Calu3 (cell line): Measurements from ENCODE around the gene MCCD1. TPM values are rescaled to one million over a fixed set of nuclear protein-coding genes. Genes with fewer than 3 reads are reported as not detected.

Source experiments
- BruUV-seq: library from RNA; stranded (reverse); fragments of 400-500 nt; replicated peaks from 2 replicates; lab custom pipeline; 2021; lab: Mats Ljungman, UMichigan
- CTCF ChIA-PET: fragments of 300-600 bp; sonication (Branson Sonifier 250); formaldehyde crosslinking; loops from one replicate; lab custom pipeline; 2022; ENCODE audit warnings: antibody characterized with exemption; lab: Charles Lee
- DNase-seq: peaks from one replicate; pipeline ENCODE4 v3.0.0; 2022
- H3K27ac Mint-ChIP-seq: one replicate; pipeline ENCODE4 v1.8.0; 2022; ENCODE audit warnings: mixed read lengths; ENCODE audit not compliant: unreplicated experiment
- H3K27me3 Mint-ChIP-seq: one replicate; pipeline ENCODE4 v1.8.0; 2022; ENCODE audit warnings: mixed read lengths; ENCODE audit not compliant: unreplicated experiment
- H3K36me3 Mint-ChIP-seq: one replicate; pipeline ENCODE4 v1.8.0; 2022; ENCODE audit warnings: mild to moderate bottlenecking, moderate library complexity, mixed read lengths; ENCODE audit not compliant: insufficient read depth, unreplicated experiment
- H3K4me1 Mint-ChIP-seq: one replicate; pipeline ENCODE4 v1.8.0; 2022; ENCODE audit warnings: mild to moderate bottlenecking, low read depth, mixed read lengths; ENCODE audit not compliant: unreplicated experiment
- H3K4me3 Mint-ChIP-seq: one replicate; pipeline ENCODE4 v1.8.0; 2022; ENCODE audit warnings: mild to moderate bottlenecking, low read depth, moderate library complexity, mixed read lengths; ENCODE audit not compliant: unreplicated experiment
- H3K9me3 Mint-ChIP-seq: one replicate; pipeline ENCODE4 v1.8.0; 2022; ENCODE audit warnings: low read depth, mixed read lengths; ENCODE audit not compliant: unreplicated experiment
- CTCF ChIP-seq: fragments of 200-600 bp; IDR thresholded peaks from one replicate; pipeline ENCODE4 v1.8.0; 2022; ENCODE audit warnings: antibody characterized with exemption; ENCODE audit not compliant: unreplicated experiment
- intact Hi-C: fragments of 100-400 bp; cut with micrococcal nuclease; formaldehyde crosslinking; loops from one replicate; pipeline ENCODE4 v1.10.0; 2022; ENCODE audit not compliant: unreplicated experiment
- total RNA-seq: library from RNA; stranded (reverse); gene quantifications from 2 replicates; pipeline ENCODE4 v1.2.3, GENCODE V29; 2022

Gene MCCD1
- total RNA-seq, 1 experiment from 2014 or later, result not detected

GRCh38 chr6:31576897-31577578 lies 48.3 kb downstream of the MCCD1 start:
- H3K4me1 Mint-ChIP-seq, result peaks cover 18% of the 10 kb centered on the region
- H3K36me3 Mint-ChIP-seq, result peaks cover 13% of the 10 kb centered on the region
- no peak for DNase-seq
- intact Hi-C loops, result no loop called here
- TF ChIP-seq CTCF, result no peak
- CTCF ChIA-PET, result interaction anchor here (0.6 to 1.8 kb wide), 5 partner anchors 13 to 384 kb away, joined by 3 to 5 read pairs (median 3); no protein-coding TSS in a partner anchor
- H3K4me3 Mint-ChIP-seq, result no peak overlapping the region
- peaks cover 66% of the 10 kb centered on the region for H3K27me3 Mint-ChIP-seq
- no peaks in the 10 kb centered on the region for H3K9me3 Mint-ChIP-seq
- H3K27ac Mint-ChIP-seq, result no peak overlapping the region
- no TSS peak for BruUV-seq

GRCh38 chr6:31577579-31577966 lies 48.8 kb downstream of the MCCD1 start:
- Mint-ChIP-seq H3K36me3 (peaks cover 13% of the 10 kb centered on the region), H3K27ac (no peak overlapping the region)

GRCh38 chr6:31578184-31579118 lies 49.7 kb downstream of the MCCD1 start:
- DNase-seq, result peak; percentile 45
- Mint-ChIP-seq H3K27ac (no peak overlapping the region), H3K4me3 (no peak overlapping the region), H3K36me3 (peaks cover 13% of the 10 kb centered on the region), H3K4me1 (peaks cover 26% of the 10 kb centered on the region), H3K27me3 (peaks cover 57% of the 10 kb centered on the region), H3K9me3 (no peaks in the 10 kb centered on the region)
- CTCF ChIA-PET, result interaction anchor here (1.2 to 1.8 kb wide), 2 partner anchors 20 to 32 kb away, joined by 4 to 5 read pairs; partner anchors contain the start of gene ATP6V1G2
- no TSS peak for BruUV-seq
- TF ChIP-seq CTCF, result no peak
- intact Hi-C loops, result no loop called here

More at GRCh38 chr6:31577579-31577966, 48.8 kb downstream of the MCCD1 start:
- no peak for TF ChIP-seq CTCF
- CTCF ChIA-PET, result interaction anchor here (1.5 to 1.8 kb wide), 2 partner anchors 12 to 21 kb away, joined by 5 read pairs; no protein-coding TSS in a partner anchor
- intact Hi-C loops, result no loop called here
- BruUV-seq, result no TSS peak
- Mint-ChIP-seq H3K4me3 (no peak overlapping the region), H3K9me3 (no peaks in the 10 kb centered on the region), H3K4me1 (peaks cover 23% of the 10 kb centered on the region), H3K27me3 (peaks cover 66% of the 10 kb centered on the region)
- DNase-seq, result no peak

GRCh38 chr6:31579119-31579505 lies 50.4 kb downstream of the MCCD1 start:
- no peak for DNase-seq
- Mint-ChIP-seq H3K4me3 (no peak overlapping the region), H3K4me1 (peaks cover 26% of the 10 kb centered on the region), H3K27me3 (peaks cover 51% of the 10 kb centered on the region), H3K36me3 (peaks cover 13% of the 10 kb centered on the region), H3K27ac (no peak overlapping the region), H3K9me3 (no peaks in the 10 kb centered on the region)
- intact Hi-C loops, result no loop called here
- CTCF ChIA-PET, result interaction anchor here (1.2 to 2.3 kb wide), 2 partner anchors 18 to 33 kb away, joined by 4 to 34 read pairs; partner anchors contain the start of gene ATP6V1G2
- no TSS peak for BruUV-seq
- no peak for TF ChIP-seq CTCF
